ENCODE data around the gene UCN3. TPM values are rescaled to one million over a fixed set of nuclear protein-coding genes. Genes with fewer than 3 reads are reported as not detected.

UCN3 gene
- polyA plus RNA-seq, 3 donors = not detected

DNA sequence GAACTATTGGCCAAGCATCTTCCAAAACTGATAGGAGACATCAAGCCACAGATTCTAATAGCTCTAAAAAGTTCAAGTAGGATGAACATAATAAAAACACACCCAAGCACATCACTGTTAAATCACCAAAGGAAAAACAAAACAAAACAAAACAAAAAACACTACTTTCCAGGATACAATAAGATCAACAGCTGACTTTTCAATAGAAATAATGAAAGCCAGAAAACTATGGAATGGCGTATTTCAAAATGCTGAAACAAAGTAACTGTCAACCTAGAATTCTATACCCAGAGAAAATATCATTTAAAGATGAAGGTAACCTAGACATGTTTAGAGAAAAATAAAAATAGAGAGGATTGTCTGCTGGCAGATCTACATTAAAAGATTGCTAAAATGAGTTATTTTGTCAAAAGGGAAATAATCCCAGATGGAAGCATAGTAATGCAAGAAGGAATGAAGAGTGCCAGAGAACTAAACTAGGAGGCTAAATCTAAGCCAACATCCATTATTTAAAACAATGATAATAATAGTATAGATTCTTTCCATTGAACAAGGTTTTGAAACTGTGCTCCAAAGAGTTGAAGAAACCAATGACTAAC lies 25.9 kb downstream of the UCN3 start:
- no peak overlapping the region for H3K4me3 ChIP-seq (replicated peaks in 1 of 3; ENCODE audit: low read depth in 2 of 3, low read length in 3 of 3)
- no peaks in the 10 kb centered on the region for H3K4me1 Mint-ChIP-seq
- no peaks in the 10 kb centered on the region for H3K79me2 ChIP-seq (ENCODE audit: insufficient read depth, low read length)
- no peak overlapping the region for H3K27ac Mint-ChIP-seq
- H3K4me1 ChIP-seq (ENCODE audit: control insufficient read depth in 1 of 2, insufficient read depth in 2 of 2, low read length in 2 of 2) = no peaks in the 10 kb centered on the region
- intact Hi-C loops (cut with micrococcal nuclease) = no loop called here
- peaks cover 1 to 4% (median 2%) of the 10 kb centered on the region in 3 donors for H3K27me3 Mint-ChIP-seq (ENCODE audit: low read depth in 3 of 3)
- H3K9ac ChIP-seq (ENCODE audit: insufficient read depth, low read length, poor library complexity, severe bottlenecking) = no peak overlapping the region
- H3K27me3 ChIP-seq (ENCODE audit: control insufficient read depth in 2 of 2, insufficient read depth in 2 of 2, low read length in 2 of 2) = no peaks in the 10 kb centered on the region
- H3K4me2 ChIP-seq (replicated peaks; ENCODE audit: extremely low read depth, low read length, poor library complexity, severe bottlenecking) = no peak overlapping the region
- no peaks in the 10 kb centered on the region for H4K20me1 ChIP-seq (ENCODE audit: insufficient read depth, low read length)
- no peak overlapping the region for H2AFZ ChIP-seq (ENCODE audit: insufficient read depth, low read depth, low read length, poor library complexity, severe bottlenecking)
- H3K4me3 Mint-ChIP-seq = no peak overlapping the region
- no peaks in the 10 kb centered on the region for H3K36me3 ChIP-seq (replicated peaks in 1 of 2; ENCODE audit: control insufficient read depth in 1 of 2, insufficient read depth in 2 of 2, low read length in 2 of 2)
- WGBS (ENCODE audit: insufficient coverage) = no CpG with 5 or more reads among the region's 1 CpG
- DNase-seq = no peak
- H3K9me3 ChIP-seq (replicated peaks in 1 of 2; ENCODE audit: control insufficient read depth in 1 of 2, insufficient read depth in 1 of 2, low read length in 2 of 2) = peaks cover 17 to 38% of the 10 kb centered on the region in 2 donors
- TF ChIP-seq, protein P1, sequence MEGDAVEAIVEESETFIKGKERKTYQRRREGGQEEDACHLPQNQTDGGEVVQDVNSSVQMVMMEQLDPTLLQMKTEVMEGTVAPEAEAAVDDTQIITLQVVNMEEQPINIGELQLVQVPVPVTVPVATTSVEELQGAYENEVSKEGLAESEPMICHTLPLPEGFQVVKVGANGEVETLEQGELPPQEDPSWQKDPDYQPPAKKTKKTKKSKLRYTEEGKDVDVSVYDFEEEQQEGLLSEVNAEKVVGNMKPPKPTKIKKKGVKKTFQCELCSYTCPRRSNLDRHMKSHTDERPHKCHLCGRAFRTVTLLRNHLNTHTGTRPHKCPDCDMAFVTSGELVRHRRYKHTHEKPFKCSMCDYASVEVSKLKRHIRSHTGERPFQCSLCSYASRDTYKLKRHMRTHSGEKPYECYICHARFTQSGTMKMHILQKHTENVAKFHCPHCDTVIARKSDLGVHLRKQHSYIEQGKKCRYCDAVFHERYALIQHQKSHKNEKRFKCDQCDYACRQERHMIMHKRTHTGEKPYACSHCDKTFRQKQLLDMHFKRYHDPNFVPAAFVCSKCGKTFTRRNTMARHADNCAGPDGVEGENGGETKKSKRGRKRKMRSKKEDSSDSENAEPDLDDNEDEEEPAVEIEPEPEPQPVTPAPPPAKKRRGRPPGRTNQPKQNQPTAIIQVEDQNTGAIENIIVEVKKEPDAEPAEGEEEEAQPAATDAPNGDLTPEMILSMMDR (IDR thresholded peaks at IDR 0.05) = no peak
- no peaks in the 10 kb centered on the region for H3K36me3 Mint-ChIP-seq
- H3K9me3 Mint-ChIP-seq = peaks cover 18 to 46% (median 42%) of the 10 kb centered on the region in 7 donors
- H3K27ac ChIP-seq (ENCODE audit: low read depth in 1 of 2, low read length in 2 of 2) = no peak overlapping the region

DNA sequence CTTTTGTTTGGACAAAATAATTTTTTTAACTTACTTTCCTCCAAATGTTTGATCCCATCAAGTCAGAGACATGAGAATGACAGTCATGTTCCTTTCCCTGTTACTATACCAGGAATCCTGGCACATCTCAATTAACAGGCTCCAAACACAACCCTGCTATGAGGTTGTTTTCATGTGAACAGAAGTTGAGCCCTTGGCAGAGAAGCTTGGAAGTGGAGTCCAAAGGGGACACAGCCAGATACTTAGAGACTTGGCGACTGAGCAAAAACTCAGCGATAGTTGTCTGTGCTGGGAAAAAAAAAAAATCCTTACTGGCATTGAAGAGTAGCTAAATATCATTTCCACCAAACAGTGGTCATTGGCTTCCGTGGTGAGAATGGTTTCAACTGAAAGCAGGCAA lies 27.0 kb downstream of the UCN3 start:
- Mint-ChIP-seq H3K4me1 (no peaks in the 10 kb centered on the region), H3K27me3 (ENCODE audit: low read depth in 3 of 3) (peaks cover 0 to 4% (median 1%) of the 10 kb centered on the region in 3 donors), H3K4me3 (no peak overlapping the region), H3K36me3 (no peaks in the 10 kb centered on the region), H3K9me3 (peaks cover 18 to 46% (median 42%) of the 10 kb centered on the region in 7 donors), H3K27ac (no peak overlapping the region)
- no peak overlapping the region for H3K9ac ChIP-seq (ENCODE audit: insufficient read depth, low read length, poor library complexity, severe bottlenecking)
- H3K27me3 ChIP-seq (ENCODE audit: control insufficient read depth in 2 of 2, insufficient read depth in 2 of 2, low read length in 2 of 2) = no peaks in the 10 kb centered on the region
- TF ChIP-seq, protein P1 (IDR thresholded peaks at IDR 0.05) = no peak
- H3K4me3 ChIP-seq (replicated peaks in 1 of 3; ENCODE audit: low read depth in 2 of 3, low read length in 3 of 3) = no peak overlapping the region
- intact Hi-C loops (cut with micrococcal nuclease) = no loop called here
- no peak for DNase-seq
- H3K4me1 ChIP-seq (ENCODE audit: control insufficient read depth in 1 of 2, insufficient read depth in 2 of 2, low read length in 2 of 2) = no peaks in the 10 kb centered on the region
- H3K4me2 ChIP-seq (replicated peaks; ENCODE audit: extremely low read depth, low read length, poor library complexity, severe bottlenecking) = no peak overlapping the region
- no peak overlapping the region for H2AFZ ChIP-seq (ENCODE audit: insufficient read depth, low read depth, low read length, poor library complexity, severe bottlenecking)
- H3K79me2 ChIP-seq (ENCODE audit: insufficient read depth, low read length) = no peaks in the 10 kb centered on the region
- WGBS (ENCODE audit: insufficient coverage) = no CpG with 5 or more reads among the region's 3 CpGs
- H4K20me1 ChIP-seq (ENCODE audit: insufficient read depth, low read length) = no peaks in the 10 kb centered on the region
- H3K9me3 ChIP-seq (replicated peaks in 1 of 2; ENCODE audit: control insufficient read depth in 1 of 2, insufficient read depth in 1 of 2, low read length in 2 of 2) = peaks cover 17 to 38% of the 10 kb centered on the region in 2 donors
- H3K36me3 ChIP-seq (replicated peaks in 1 of 2; ENCODE audit: control insufficient read depth in 1 of 2, insufficient read depth in 2 of 2, low read length in 2 of 2) = no peaks in the 10 kb centered on the region
- H3K27ac ChIP-seq (ENCODE audit: low read depth in 1 of 2, low read length in 2 of 2) = no peak overlapping the region
